ENCODE results near the gene MAP3K13.

MAP3K13 gene, protein sequence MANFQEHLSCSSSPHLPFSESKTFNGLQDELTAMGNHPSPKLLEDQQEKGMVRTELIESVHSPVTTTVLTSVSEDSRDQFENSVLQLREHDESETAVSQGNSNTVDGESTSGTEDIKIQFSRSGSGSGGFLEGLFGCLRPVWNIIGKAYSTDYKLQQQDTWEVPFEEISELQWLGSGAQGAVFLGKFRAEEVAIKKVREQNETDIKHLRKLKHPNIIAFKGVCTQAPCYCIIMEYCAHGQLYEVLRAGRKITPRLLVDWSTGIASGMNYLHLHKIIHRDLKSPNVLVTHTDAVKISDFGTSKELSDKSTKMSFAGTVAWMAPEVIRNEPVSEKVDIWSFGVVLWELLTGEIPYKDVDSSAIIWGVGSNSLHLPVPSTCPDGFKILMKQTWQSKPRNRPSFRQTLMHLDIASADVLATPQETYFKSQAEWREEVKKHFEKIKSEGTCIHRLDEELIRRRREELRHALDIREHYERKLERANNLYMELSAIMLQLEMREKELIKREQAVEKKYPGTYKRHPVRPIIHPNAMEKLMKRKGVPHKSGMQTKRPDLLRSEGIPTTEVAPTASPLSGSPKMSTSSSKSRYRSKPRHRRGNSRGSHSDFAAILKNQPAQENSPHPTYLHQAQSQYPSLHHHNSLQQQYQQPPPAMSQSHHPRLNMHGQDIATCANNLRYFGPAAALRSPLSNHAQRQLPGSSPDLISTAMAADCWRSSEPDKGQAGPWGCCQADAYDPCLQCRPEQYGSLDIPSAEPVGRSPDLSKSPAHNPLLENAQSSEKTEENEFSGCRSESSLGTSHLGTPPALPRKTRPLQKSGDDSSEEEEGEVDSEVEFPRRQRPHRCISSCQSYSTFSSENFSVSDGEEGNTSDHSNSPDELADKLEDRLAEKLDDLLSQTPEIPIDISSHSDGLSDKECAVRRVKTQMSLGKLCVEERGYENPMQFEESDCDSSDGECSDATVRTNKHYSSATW

DNA sequence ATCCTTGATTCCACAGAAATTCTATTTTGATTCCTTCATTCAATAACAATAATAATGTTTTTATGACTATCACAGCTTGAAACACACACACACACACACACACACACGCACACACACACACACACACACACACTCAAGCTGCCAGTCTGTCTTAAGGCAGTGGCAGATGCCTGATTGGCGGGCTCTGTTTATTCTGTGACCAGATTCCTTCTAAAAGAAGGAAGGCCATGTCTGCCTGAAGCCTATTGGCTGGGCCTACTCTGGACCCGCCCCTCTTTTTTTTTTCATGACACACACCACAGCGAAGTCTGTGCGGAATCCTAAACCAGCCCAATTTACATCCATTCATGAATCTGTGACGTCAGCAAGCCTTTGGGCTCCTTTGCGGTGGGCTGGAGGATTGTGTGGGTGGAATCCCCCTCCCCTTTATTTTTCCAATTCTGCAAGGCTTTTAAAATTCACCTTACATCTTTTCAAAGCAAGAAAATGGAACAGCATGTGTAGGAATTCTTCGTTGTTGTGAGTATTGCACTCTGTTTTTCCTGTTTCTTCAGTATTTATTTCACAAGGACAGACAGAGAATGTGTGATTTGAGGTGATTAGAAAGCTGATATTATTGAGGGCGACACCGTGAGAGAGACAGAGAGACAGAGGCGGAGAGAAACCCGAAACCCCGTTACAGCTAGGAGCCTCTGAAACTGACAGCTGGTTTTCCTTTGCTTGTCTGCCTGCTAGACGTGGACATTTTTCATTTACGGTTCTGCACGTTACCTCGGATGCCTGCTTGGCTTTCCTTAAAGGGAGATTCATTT lies at the start of gene MAP3K13:
TSS of gene MAP3K13 (plus strand) at position 287 of the 812 bp plus-strand sequence. CDS start 65,446 bp downstream, outside the sequence.
- DNase-seq: peak; percentile 56

- DNase-seq: no peak
Measured at GRCh38 chr3:185313693-185314246, 49.2 kb upstream of the MAP3K13 start.

GRCh38 chr3:185316740-185317412 lies 46.1 kb upstream of the MAP3K13 start:
- no peak for DNase-seq

GRCh38 chr3:185317674-185318073 lies 45.3 kb upstream of the MAP3K13 start:
- DNase-seq: no peak

DNA sequence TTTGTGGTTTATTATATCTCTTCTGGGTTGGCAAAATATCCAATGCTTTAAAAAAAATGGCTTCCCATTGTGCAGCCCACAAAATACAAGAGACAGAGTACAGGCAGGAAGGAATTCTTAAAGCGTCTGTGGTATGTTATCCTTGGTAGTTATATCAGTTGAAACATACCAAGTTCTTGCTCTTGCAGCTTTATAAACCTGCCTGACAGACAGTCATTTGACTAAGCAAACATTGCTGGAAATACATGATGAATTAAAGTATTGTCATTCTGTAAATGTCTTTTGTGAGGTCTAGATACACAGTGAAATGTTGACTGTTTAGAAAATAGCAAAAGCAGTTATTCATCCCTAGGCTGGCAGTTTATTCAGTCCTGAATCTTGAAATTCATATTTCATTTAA lies 44.8 kb upstream of the MAP3K13 start:
- DNase-seq: no peak

DNA sequence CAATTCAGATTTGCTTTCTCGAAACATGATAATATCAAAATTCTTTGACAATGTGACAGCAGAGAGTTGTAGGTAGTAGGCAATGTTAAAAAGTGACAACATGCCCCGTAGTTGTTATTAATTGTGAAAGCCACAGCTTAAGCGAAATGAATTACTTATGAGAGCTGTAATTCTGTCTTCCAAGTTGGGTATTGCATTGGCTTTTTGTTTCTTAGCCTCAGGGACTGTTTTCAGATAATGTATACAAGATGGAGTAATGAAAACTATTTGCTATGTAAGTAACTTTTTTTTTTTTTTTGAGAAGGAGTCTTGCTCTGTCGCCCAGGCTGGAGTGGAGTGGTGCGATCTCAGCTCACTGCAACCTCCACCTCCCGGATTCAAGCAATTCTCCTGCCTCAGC lies 43.1 kb upstream of the MAP3K13 start:
- DNase-seq: no peak

- no peak for DNase-seq
Measured at GRCh38 chr3:185320949-185321348, 42.0 kb upstream of the MAP3K13 start.

DNA sequence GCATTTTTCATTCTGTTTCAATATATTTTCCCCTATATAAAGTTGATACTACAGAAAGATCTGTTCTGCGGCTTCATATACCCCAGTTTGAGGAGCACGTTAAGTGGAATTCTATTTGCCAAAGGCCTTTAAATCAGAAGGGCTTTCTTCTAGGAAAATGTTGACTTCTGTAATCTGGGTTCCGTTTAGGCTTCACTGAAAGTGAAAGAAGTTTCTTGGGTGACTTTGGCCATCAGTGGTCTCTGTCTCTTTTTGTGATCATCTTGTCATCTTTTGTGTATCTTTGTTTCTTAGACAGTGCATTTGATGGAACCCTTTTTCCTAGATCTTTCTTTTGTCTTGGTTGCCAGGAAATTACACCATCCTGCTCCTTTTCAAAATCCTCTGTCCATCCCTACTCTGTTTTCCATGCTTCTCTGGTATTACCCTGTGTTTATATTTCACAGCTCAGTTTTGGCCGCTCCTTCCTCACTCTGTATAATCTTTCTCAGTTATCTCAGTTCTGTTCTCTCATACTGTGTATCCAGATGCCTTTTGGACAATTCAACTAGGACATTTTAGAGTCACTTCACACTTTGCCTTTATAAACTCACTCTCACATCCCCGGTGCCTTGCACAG lies 40.7 kb upstream of the MAP3K13 start:
- no peak for DNase-seq

DNA sequence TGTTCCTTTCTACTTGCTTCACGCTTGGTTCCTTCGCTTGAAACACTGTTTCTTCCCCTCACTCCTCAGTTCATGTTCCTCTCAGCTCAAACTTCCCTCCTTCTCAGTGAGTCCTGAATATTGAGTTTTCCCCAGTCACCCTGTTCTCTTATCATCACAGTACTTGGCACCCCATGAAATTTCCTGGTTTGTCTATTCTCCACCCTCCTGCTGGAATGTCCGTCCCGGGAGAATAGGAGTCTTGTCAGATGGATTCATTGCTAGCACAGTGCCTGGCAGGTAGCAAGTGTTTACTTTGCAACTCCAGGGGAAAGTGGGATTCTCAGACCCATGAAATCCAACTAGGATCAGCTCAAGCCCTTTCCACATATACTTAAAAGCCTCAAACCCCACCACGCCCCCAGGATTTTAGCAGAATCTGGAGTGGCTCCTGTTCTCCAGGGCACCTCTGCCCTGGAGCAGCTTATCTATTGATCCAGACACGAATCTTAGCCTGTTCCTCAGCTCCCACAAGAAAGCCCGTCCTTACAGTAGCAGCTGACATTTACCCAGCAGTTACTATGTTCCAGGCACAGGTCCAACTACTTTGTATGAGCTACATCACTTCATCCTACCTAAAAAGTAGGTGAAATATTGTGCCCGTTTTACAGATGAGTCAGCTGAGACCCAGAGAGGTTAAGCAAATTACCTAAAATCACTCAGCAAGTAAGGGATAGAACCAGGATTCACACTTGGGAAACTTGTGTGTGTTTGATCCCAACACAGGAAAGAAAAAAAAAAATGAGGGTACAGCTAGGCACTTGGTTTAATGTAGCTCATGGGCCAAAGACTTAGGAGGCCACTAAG lies 36.8 kb upstream of the MAP3K13 start:
- DNase-seq: no peak

DNA sequence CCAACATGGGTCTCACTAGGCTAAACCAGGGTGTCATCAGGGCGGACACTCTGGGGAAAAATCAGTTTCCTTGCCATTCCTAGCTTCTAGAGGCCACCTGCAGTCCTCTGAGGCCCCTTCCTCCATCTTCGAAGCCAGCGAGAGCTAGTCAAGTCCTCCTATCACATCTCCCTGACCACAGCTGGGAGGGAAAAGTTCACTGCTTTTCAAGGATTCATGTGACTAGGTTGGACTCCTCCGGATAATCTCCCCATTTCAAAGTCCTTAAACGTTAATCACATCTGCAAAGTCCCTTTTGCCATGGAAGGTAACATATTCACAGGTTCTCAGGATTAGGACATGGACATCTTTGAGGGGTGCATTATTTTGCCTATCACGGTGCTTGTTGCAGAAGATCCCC lies 35.9 kb upstream of the MAP3K13 start:
- DNase-seq: no peak

DNA sequence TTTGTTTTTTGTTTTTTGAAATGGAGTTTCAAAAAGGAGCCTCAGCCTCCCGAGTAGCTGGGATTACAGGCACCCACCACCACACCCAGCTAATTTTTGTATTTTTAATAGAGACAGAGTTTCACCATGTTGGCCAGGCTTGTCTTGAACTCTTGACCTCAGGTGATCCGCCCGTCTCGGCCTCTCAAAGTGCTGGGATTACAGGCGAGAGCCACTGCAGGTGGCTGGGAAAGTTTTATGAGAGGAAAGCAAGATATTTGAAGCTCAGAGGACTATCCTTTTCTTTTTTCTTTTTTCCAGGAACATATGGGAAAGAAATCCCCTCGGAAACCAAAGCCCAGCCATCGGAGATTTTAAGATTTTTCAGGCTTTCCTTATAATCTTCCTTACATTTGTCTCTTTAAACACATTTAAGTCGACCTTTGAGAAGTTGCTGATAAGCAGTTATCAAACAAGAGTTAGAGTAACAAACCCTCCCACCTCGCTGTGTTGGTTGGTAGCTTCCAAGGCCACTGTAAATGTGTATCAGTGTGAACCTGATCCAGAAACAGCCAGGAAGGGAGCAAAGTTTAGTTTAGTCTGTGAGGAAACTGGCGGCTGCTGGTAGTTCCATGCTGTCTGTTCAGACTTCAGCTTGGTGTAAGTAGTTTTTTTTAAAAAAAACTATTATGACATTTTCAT lies 34.5 kb upstream of the MAP3K13 start:
- no peak for DNase-seq

DNA sequence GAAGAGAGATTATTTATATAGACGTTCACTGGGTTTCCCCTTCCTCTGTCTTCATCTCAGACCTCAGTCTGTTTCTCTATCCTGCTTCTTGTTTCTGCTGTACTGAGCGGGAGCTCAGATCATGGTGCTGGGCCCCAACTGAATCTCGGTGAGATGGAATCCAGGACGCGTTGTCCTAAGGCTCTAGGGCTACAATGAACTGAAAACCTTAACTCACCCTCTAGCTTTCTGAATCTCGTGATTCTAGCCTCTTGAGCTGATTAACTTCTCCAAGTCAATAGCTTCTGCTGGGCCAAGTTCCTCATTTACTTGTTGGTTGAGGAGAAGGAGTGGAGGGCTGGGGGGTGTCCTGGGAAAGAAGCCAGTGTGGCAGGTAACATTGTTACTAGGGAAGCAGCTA lies 32.7 kb upstream of the MAP3K13 start:
- DNase-seq: no peak

DNA sequence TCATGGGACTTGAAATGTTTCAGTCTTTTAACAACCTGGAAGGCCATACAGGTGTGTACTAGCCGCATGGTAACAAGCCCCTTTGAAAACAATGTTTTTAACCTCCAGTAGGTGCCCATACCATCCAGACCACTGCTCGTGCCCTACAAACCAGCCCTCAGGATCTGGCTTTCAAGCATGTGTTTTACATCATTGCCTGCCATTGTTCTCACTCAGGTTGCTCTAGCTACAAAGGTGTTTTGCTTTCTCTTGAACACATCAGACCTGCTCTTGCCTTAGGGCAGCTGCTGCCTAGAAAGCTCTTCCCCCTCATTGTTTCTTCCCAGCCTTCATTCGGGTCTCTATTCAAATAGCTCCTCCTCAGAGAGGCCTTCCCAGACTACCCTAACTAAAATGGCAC lies 32.3 kb upstream of the MAP3K13 start:
- no peak for DNase-seq

DNA sequence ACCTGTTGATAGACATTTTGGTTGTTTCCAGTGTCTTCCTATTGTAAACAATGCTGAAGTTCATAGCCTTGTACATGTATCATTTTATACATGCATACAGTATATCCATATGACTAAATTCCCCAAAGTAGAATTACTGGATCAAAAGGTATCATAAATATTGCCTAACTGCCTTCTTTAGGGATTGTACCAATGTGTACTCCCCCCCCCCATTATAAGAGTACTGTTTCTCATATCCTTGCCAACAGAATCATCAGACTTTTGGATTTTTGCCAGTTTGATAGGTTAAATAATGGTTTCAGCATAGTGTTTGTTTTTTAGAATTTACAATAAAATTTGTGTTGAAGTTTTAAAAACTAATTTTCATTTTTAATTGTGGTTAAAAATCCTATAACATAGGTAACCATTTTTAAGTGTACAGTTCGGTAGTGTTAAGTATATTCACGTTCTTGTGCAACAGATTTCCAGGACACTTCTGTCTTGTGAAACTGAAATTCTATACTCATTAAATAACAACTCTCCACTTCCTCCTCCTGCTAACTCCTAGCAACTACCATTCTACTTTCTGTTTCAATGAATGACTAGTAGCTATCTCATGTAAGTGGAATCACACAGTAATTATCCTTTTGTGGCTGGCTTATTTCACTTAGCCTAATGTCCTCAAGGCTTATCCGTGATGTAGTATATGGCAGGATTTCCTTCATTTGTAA lies 30.8 kb upstream of the MAP3K13 start:
- no peak for DNase-seq

GRCh38 chr3:185335799-185336198 lies 27.1 kb upstream of the MAP3K13 start:
- no peak for DNase-seq

DNA sequence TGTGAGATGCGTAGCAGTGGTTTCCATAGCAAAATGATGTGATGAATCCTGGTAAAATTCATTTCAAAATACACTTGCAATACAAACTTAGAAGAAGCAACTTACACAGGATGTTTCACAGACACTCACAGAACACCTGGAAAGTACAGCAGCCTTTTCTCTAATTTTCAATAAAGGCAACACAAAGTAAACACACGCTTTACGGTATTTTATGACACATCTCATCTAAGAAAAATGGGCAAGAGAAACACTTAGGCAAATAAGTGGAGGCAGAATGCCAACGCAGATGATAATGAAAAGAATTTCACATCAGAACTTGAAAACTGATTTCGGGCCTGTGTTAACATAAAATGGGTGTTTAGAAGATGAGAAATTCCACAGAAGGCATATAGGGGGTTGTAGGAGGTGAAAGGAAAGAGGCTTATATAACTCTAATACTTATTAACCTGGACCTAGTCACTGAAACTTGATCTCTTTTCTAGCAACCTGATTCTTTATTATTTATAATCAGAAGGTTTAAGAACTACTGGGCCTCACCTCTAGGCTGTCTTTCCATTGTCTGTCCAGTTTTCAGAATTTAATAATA lies 25.6 kb upstream of the MAP3K13 start:
- no peak for DNase-seq

- DNase-seq: no peak
Measured at GRCh38 chr3:185339945-185340344, 23.0 kb upstream of the MAP3K13 start.

DNA sequence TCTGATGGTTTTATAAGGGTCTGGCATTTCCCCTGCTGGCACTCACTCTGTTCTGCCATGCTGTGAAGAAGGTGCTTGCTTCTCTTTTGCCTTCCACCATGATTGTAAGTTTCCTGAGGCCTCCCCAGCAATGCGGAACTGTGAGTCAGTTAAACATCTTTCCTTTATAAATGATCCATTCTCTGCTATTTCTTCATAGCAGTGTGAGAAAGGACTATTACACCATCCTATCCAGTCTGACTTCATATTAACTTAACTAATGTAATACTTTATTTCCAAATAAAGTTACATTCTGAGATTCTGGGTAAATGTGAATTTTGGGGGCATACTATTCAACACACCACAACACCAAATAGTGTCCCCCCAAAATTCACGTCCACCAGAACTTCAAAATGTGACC lies 22.2 kb upstream of the MAP3K13 start:
- no peak for DNase-seq
